Measurements from ENCODE around the gene DOLPP1. TPM values are rescaled to one million over a fixed set of nuclear protein-coding genes. Genes with fewer than 3 reads are reported as not detected.

The DOLPP1 gene, protein sequence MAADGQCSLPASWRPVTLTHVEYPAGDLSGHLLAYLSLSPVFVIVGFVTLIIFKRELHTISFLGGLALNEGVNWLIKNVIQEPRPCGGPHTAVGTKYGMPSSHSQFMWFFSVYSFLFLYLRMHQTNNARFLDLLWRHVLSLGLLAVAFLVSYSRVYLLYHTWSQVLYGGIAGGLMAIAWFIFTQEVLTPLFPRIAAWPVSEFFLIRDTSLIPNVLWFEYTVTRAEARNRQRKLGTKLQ
- polyA plus RNA-seq (2013), result 25.6 and 29.1 TPM in 2 replicates

DNA sequence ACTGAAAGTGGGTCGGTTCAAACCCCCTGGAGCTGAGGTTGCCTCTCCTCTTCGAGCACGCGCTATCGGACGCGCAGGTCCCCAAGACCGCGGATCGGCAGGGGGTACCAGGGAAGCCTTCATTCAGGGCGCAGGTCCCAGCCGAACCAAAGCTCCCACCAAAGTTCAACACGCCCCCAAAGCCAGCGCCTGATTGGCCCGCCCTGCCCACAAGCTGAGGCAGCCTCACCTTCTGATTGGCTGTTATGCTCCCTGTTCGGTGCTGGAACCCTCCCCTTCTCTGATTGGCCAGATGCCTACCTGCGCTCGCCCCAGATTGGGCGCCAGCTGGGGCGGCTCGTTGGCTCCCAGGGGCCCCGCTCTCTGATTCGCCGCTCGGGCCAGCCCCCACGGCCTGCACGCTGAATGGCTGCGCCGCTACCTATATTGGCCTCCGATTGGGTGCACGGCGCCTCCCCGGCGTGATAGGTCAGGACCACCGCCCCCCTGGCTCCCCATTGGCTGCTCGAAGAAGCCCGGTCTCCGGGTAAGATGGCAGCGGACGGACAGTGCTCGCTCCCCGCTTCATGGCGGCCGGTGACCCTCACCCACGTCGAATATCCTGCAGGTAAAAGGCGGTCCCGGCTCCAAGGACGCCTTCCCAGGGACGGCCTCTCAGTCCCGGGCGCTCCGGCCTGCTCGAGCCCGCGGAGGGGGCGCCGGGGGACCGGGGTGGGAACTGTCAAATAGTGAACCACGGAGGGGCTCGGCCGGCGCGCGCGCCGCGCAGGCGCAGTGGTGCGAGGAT is at the start of gene DOLPP1:
DOLPP1 (plus strand) TSS at position 511 of the 787 bp plus-strand sequence; CDS start at position 532, 21 bp downstream.
- Histone ChIP-seq H3K4me3 (ENCODE audit: low read depth, low read length) (peak within 1 kb of the TSS; percentile 90), H3K79me2 (ENCODE audit: control insufficient read depth, insufficient read depth, low read length, poor library complexity) (peaks cover 6% of the 10 kb centered on the region), H4K12ac (ENCODE audit: low read depth, low read length) (peak within 1 kb of the TSS; percentile 32), H2BK120ac (ENCODE audit: insufficient read depth, low read length, poor library complexity) (peak within 1 kb of the TSS; percentile 1), H3K4me1 (ENCODE audit: control insufficient read depth in 1 of 2, insufficient read depth in 2 of 2, low read length in 2 of 2) (peaks cover 11 to 12% of the 10 kb centered on the region in 2 experiments), H4K91ac (ENCODE audit: low read depth, low read length) (peak within 1 kb of the TSS; percentile 82), H2BK12ac (ENCODE audit: low read length) (no peak within 1 kb of the TSS), H2AK5ac (ENCODE audit: low read length) (peak within 1 kb of the TSS; percentile 52), H3K27ac (ENCODE audit: low read depth, low read length) (peak within 1 kb of the TSS; percentile 70), H3K14ac (ENCODE audit: low read length) (peak within 1 kb of the TSS; percentile 82), H3K18ac (ENCODE audit: low read length) (peak within 1 kb of the TSS; percentile 74), H3K9me3 (ENCODE audit: insufficient read depth, low read depth, low read length) (peaks cover 1% of the 10 kb centered on the region), H3K4me2 (ENCODE audit: low read length) (peak within 1 kb of the TSS; percentile 86), H3K23ac (ENCODE audit: low read length) (no peak within 1 kb of the TSS), H2BK5ac (ENCODE audit: low read depth, low read length, poor library complexity) (peak within 1 kb of the TSS; percentile 59), H3K4ac (ENCODE audit: low read depth, low read length) (peak within 1 kb of the TSS; percentile 81), H4K8ac (ENCODE audit: low read depth, low read length) (peak within 1 kb of the TSS; percentile 91), H3K9ac (ENCODE audit: low read length) (peak within 1 kb of the TSS; percentile 91), H3K36me3 (ENCODE audit: control insufficient read depth in 1 of 2, insufficient read depth in 2 of 2, low read length in 2 of 2) (peaks cover 11 to 19% of the 10 kb centered on the region in 2 experiments), H3K79me1 (ENCODE audit: low read length) (peaks cover 7% of the 10 kb centered on the region), H2AFZ (ENCODE audit: insufficient read depth, low read length, poor library complexity) (peak within 1 kb of the TSS; percentile 74), H3K27me3 (ENCODE audit: insufficient read depth, low read length) (no peaks in the 10 kb centered on the region)
- WGBS (ENCODE audit: extremely low coverage, insufficient coverage, insufficient read length), result no CpG with 5 or more reads among the region's 70 CpGs
- DNase-seq, result peak; percentile 100

GRCh38 chr9:129031514-129031913 is 49.4 kb upstream of the DOLPP1 start:
- no peak overlapping the region for H4K12ac ChIP-seq (ENCODE audit: low read depth, low read length)
- peaks cover 12 to 14% of the 10 kb centered on the region in 2 experiments for H3K4me1 ChIP-seq (ENCODE audit: control insufficient read depth in 1 of 2, insufficient read depth in 2 of 2, low read length in 2 of 2)
- no peak overlapping the region for H2BK120ac ChIP-seq (ENCODE audit: insufficient read depth, low read length, poor library complexity)
- no peak overlapping the region for H3K23ac ChIP-seq (ENCODE audit: low read length)
- H4K8ac ChIP-seq (ENCODE audit: low read depth, low read length), result no peak overlapping the region
- no peak overlapping the region for H3K4me2 ChIP-seq (ENCODE audit: low read length)
- H2AK5ac ChIP-seq (ENCODE audit: low read length), result no peak overlapping the region
- H3K18ac ChIP-seq (ENCODE audit: low read length), result no peak overlapping the region
- H3K27ac ChIP-seq (ENCODE audit: low read depth, low read length), result no peak overlapping the region
- no peak overlapping the region for H3K4ac ChIP-seq (ENCODE audit: low read depth, low read length)
- peaks cover 5% of the 10 kb centered on the region for H3K79me2 ChIP-seq (ENCODE audit: control insufficient read depth, insufficient read depth, low read length, poor library complexity)
- H3K9me3 ChIP-seq (ENCODE audit: insufficient read depth, low read depth, low read length), result no peaks in the 10 kb centered on the region
- H3K36me3 ChIP-seq (ENCODE audit: control insufficient read depth in 1 of 2, insufficient read depth in 2 of 2, low read length in 2 of 2), result no peaks in the 10 kb centered on the region
- no peak overlapping the region for H3K9ac ChIP-seq (ENCODE audit: low read length)
- H2AFZ ChIP-seq (ENCODE audit: insufficient read depth, low read length, poor library complexity), result no peak overlapping the region
- H2BK12ac ChIP-seq (ENCODE audit: low read length), result no peak overlapping the region
- no CpG with 5 or more reads among the region's 4 CpGs for WGBS (ENCODE audit: extremely low coverage, insufficient coverage, insufficient read length)
- H3K79me1 ChIP-seq (ENCODE audit: low read length), result peaks cover 15% of the 10 kb centered on the region
- no peak overlapping the region for H3K14ac ChIP-seq (ENCODE audit: low read length)
- no peak overlapping the region for H2BK5ac ChIP-seq (ENCODE audit: low read depth, low read length, poor library complexity)
- no peaks in the 10 kb centered on the region for H3K27me3 ChIP-seq (ENCODE audit: insufficient read depth, low read length)
- no peak overlapping the region for H3K4me3 ChIP-seq (ENCODE audit: low read depth, low read length)
- DNase-seq, result no peak
- H4K91ac ChIP-seq (ENCODE audit: low read depth, low read length), result no peak overlapping the region

DNA sequence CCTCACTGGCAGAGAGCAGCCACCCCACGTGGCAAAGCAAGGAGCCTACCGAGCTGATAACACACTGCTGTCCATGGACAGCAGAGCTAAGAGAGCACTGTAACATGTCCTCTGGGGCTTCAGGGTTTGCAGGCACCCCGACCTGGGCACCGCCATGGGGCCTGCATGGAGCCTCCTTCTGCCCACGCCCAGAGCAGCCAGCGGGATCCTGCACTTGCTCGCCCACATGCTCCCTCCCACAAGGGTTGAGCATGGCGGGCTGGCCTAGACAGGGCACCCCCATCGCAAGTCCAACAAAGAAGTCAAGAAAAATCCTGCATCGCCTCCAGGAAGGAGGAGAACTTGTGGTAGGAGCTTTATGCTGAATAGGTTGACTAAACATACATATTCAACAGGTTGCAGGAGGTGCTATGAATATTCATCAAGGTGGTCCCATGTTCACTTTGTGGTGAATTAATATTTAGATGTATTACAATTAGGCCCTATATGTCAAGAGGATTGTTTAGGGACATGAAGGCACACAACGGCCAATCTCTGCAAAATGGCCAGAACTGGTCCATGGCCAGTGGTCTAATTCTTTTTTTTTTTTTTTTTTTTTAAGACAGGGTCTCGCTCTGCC is 48.3 kb upstream of the DOLPP1 start:
- H3K4me2 ChIP-seq (ENCODE audit: low read length), result no peak overlapping the region
- no peak overlapping the region for H3K27ac ChIP-seq (ENCODE audit: low read depth, low read length)
- no CpG with 5 or more reads among the region's 12 CpGs for WGBS (ENCODE audit: extremely low coverage, insufficient coverage, insufficient read length)
- H3K79me2 ChIP-seq (ENCODE audit: control insufficient read depth, insufficient read depth, low read length, poor library complexity), result peaks cover 6% of the 10 kb centered on the region
- peaks cover 9% of the 10 kb centered on the region for H3K79me1 ChIP-seq (ENCODE audit: low read length)
- no peaks in the 10 kb centered on the region for H3K27me3 ChIP-seq (ENCODE audit: insufficient read depth, low read length)
- no peaks in the 10 kb centered on the region for H3K36me3 ChIP-seq (ENCODE audit: control insufficient read depth in 1 of 2, insufficient read depth in 2 of 2, low read length in 2 of 2)
- no peak overlapping the region for H2AFZ ChIP-seq (ENCODE audit: insufficient read depth, low read length, poor library complexity)
- peaks cover 8 to 10% of the 10 kb centered on the region in 2 experiments for H3K4me1 ChIP-seq (ENCODE audit: control insufficient read depth in 1 of 2, insufficient read depth in 2 of 2, low read length in 2 of 2)
- no peak overlapping the region for H3K23ac ChIP-seq (ENCODE audit: low read length)
- H3K9me3 ChIP-seq (ENCODE audit: insufficient read depth, low read depth, low read length), result no peaks in the 10 kb centered on the region
- no peak overlapping the region for H2BK12ac ChIP-seq (ENCODE audit: low read length)
- H3K4ac ChIP-seq (ENCODE audit: low read depth, low read length), result no peak overlapping the region
- H3K14ac ChIP-seq (ENCODE audit: low read length), result no peak overlapping the region
- no peak overlapping the region for H2AK5ac ChIP-seq (ENCODE audit: low read length)
- no peak overlapping the region for H3K9ac ChIP-seq (ENCODE audit: low read length)
- no peak for DNase-seq
- H3K4me3 ChIP-seq (ENCODE audit: low read depth, low read length), result no peak overlapping the region
- no peak overlapping the region for H4K91ac ChIP-seq (ENCODE audit: low read depth, low read length)
- H3K18ac ChIP-seq (ENCODE audit: low read length), result no peak overlapping the region
- H2BK5ac ChIP-seq (ENCODE audit: low read depth, low read length, poor library complexity), result no peak overlapping the region
- no peak overlapping the region for H4K12ac ChIP-seq (ENCODE audit: low read depth, low read length)
- H2BK120ac ChIP-seq (ENCODE audit: insufficient read depth, low read length, poor library complexity), result no peak overlapping the region
- H4K8ac ChIP-seq (ENCODE audit: low read depth, low read length), result no peak overlapping the region

DNA sequence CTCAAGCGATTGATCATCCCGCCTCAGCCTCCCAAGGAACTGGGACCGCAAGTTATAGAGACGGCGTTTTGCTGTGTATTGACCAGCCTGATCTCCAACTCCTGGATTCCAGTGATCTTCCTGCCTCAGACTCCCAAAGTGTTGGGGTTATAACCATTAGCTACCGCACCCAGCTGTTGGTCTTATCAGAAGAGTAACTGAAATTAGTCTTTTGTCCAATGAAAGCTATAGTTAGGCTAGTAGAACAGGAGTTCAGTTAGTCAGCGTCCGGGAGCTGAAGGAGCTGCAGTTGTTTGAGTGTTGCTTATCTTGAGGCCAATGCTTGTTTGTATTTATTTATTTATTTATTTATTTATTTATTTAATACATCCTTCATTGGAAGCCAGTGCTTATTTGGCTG is 47.7 kb upstream of the DOLPP1 start:
- WGBS (ENCODE audit: extremely low coverage, insufficient coverage, insufficient read length), result no CpG with 5 or more reads among the region's 8 CpGs
- Histone ChIP-seq H3K36me3 (ENCODE audit: control insufficient read depth in 1 of 2, insufficient read depth in 2 of 2, low read length in 2 of 2) (no peaks in the 10 kb centered on the region), H3K4me2 (ENCODE audit: low read length) (no peak overlapping the region), H3K4me1 (ENCODE audit: control insufficient read depth in 1 of 2, insufficient read depth in 2 of 2, low read length in 2 of 2) (peaks cover 10 to 14% of the 10 kb centered on the region in 2 experiments), H3K4ac (ENCODE audit: low read depth, low read length) (no peak overlapping the region), H2BK120ac (ENCODE audit: insufficient read depth, low read length, poor library complexity) (no peak overlapping the region), H2BK12ac (ENCODE audit: low read length) (no peak overlapping the region), H3K23ac (ENCODE audit: low read length) (no peak overlapping the region), H2AFZ (ENCODE audit: insufficient read depth, low read length, poor library complexity) (no peak overlapping the region), H2AK5ac (ENCODE audit: low read length) (no peak overlapping the region), H3K14ac (ENCODE audit: low read length) (no peak overlapping the region), H3K79me1 (ENCODE audit: low read length) (peaks cover 6% of the 10 kb centered on the region), H3K27ac (ENCODE audit: low read depth, low read length) (no peak overlapping the region), H3K27me3 (ENCODE audit: insufficient read depth, low read length) (no peaks in the 10 kb centered on the region), H4K91ac (ENCODE audit: low read depth, low read length) (no peak overlapping the region), H2BK5ac (ENCODE audit: low read depth, low read length, poor library complexity) (no peak overlapping the region), H3K9me3 (ENCODE audit: insufficient read depth, low read depth, low read length) (no peaks in the 10 kb centered on the region), H4K12ac (ENCODE audit: low read depth, low read length) (no peak overlapping the region), H3K9ac (ENCODE audit: low read length) (no peak overlapping the region), H3K18ac (ENCODE audit: low read length) (no peak overlapping the region), H3K4me3 (ENCODE audit: low read depth, low read length) (no peak overlapping the region), H4K8ac (ENCODE audit: low read depth, low read length) (no peak overlapping the region), H3K79me2 (ENCODE audit: control insufficient read depth, insufficient read depth, low read length, poor library complexity) (peaks cover 3% of the 10 kb centered on the region)
- DNase-seq, result no peak
